H9 (cell line): ENCODE results near the gene ANGEL2. TPM values are rescaled to one million over a fixed set of nuclear protein-coding genes. Genes with fewer than 3 reads are reported as not detected.

Experiments
- DNase-seq: peaks from one replicate; pipeline ENCODE4 v3.0.0-alpha.2; 2017
- H2AFZ ChIP-seq: one replicate; pipeline ENCODE4 v1.6.1; 2013; ENCODE audit warnings: mild to moderate bottlenecking, low read length, control low read depth, moderate library complexity
- H2AK5ac ChIP-seq: 2 replicates; pipeline ENCODE4 v1.6.1; 2013; ENCODE audit warnings: low read length, control low read depth, mixed read lengths; ENCODE audit not compliant: insufficient read length
- H2BK120ac ChIP-seq: one replicate; pipeline ENCODE4 v1.6.1; 2013; ENCODE audit warnings: low read depth, mild to moderate bottlenecking, low read length, control low read depth, inconsistent platforms; ENCODE audit not compliant: poor library complexity, severe bottlenecking
- H2BK12ac ChIP-seq: 2 replicates; pipeline ENCODE4 v1.6.1; 2013; ENCODE audit warnings: low read length, control low read depth, mixed read lengths, low read depth; ENCODE audit not compliant: insufficient read length
- H2BK15ac ChIP-seq: 2 replicates; pipeline ENCODE4 v1.6.1; 2013; ENCODE audit warnings: low read depth, low read length, control low read depth
- H2BK20ac ChIP-seq: one replicate; pipeline ENCODE4 v1.6.1; 2013; ENCODE audit warnings: low read depth, mild to moderate bottlenecking, low read length, control low read depth, inconsistent platforms; ENCODE audit not compliant: poor library complexity, severe bottlenecking
- H2BK5ac ChIP-seq: 2 replicates; pipeline ENCODE4 v1.6.1; 2013; ENCODE audit warnings: low read length, control low read depth, mixed read lengths; ENCODE audit not compliant: insufficient read length
- H3K14ac ChIP-seq: 2 replicates; pipeline ENCODE4 v1.6.1; 2013; ENCODE audit warnings: low read length, control low read depth; ENCODE audit not compliant: insufficient read depth
- H3K18ac ChIP-seq: 2 replicates; pipeline ENCODE4 v1.6.1; 2013; ENCODE audit warnings: low read depth, mild to moderate bottlenecking, mixed read lengths, low read length, control low read depth; ENCODE audit not compliant: insufficient read length
- H3K23ac ChIP-seq: 2 replicates; pipeline ENCODE4 v1.6.1; 2013; ENCODE audit warnings: low read length, control low read depth, mixed read lengths, low read depth; ENCODE audit not compliant: insufficient read length
- H3K23me2 ChIP-seq: 2 replicates; pipeline ENCODE4 v1.6.1; 2013; ENCODE audit warnings: low read depth, mild to moderate bottlenecking, mixed read lengths, low read length, control low read depth; ENCODE audit not compliant: insufficient read length, poor library complexity, severe bottlenecking
- H3K27ac ChIP-seq: 2 replicates; pipeline ENCODE4 v1.5.1; 2013; ENCODE audit warnings: low read length, control low read depth, mixed read lengths, low read depth; ENCODE audit not compliant: insufficient read length
- H3K27me3 ChIP-seq: 2 replicates; pipeline ENCODE4 v1.6.1; 2013; ENCODE audit warnings: low read length, control low read depth, inconsistent platforms; ENCODE audit not compliant: insufficient read depth
- H3K4ac ChIP-seq: 2 replicates; pipeline ENCODE4 v1.6.1; 2013; ENCODE audit warnings: low read depth, mild to moderate bottlenecking, control low read depth, inconsistent platforms, low read length, moderate library complexity
- H3K4me1 ChIP-seq: 2 replicates; pipeline ENCODE4 v1.6.1; 2013; ENCODE audit warnings: low read length, control low read depth, inconsistent platforms; ENCODE audit not compliant: insufficient read depth
- H3K4me2 ChIP-seq: 2 replicates; pipeline ENCODE4 v1.6.1; 2013; ENCODE audit warnings: low read length, control low read depth, mixed read lengths; ENCODE audit not compliant: insufficient read length, insufficient read depth
- H3K56ac ChIP-seq: 2 replicates; pipeline ENCODE4 v1.6.1; 2013; ENCODE audit warnings: low read depth, mild to moderate bottlenecking, mixed read lengths, low read length, control low read depth; ENCODE audit not compliant: insufficient read length
- H3K79me1 ChIP-seq: 2 replicates; pipeline ENCODE4 v1.6.1; 2013; ENCODE audit warnings: low read depth, mild to moderate bottlenecking, moderate library complexity, low read length, control low read depth, inconsistent platforms; ENCODE audit not compliant: insufficient read depth, poor library complexity, severe bottlenecking
- H3K79me2 ChIP-seq: 2 replicates; pipeline ENCODE4 v1.6.1; 2013; ENCODE audit warnings: low read length, control low read depth, inconsistent platforms; ENCODE audit not compliant: insufficient read depth
- H3K9ac ChIP-seq: 2 replicates; pipeline ENCODE4 v1.6.1; 2013; ENCODE audit warnings: low read length, control low read depth, mixed read lengths; ENCODE audit not compliant: insufficient read length; ENCODE audit errors: extremely low read depth
- H3K9me3 ChIP-seq: one replicate; pipeline ENCODE4 v1.6.1; 2013; ENCODE audit warnings: low read depth, low read length, inconsistent platforms; ENCODE audit not compliant: control insufficient read depth
- H3T11ph ChIP-seq: one replicate; pipeline ENCODE4 v1.6.1; 2013; ENCODE audit warnings: mild to moderate bottlenecking, low read length, control low read depth, inconsistent platforms
- H4K20me1 ChIP-seq: one replicate; pipeline ENCODE4 v1.6.1; 2013; ENCODE audit not compliant: control insufficient read depth, insufficient read length, insufficient read depth
- H4K5ac ChIP-seq: 2 replicates; pipeline ENCODE4 v1.6.1; 2013; ENCODE audit warnings: low read depth, mild to moderate bottlenecking, mixed read lengths, low read length, control low read depth; ENCODE audit not compliant: insufficient read length
- H4K8ac ChIP-seq: replicated peaks from 2 replicates; pipeline ENCODE4 v1.6.1; 2013; ENCODE audit warnings: low read length, control low read depth, mixed read lengths, low read depth; ENCODE audit not compliant: insufficient read length
- H4K91ac ChIP-seq: 2 replicates; pipeline ENCODE4 v1.6.1; 2013; ENCODE audit warnings: low read depth, mild to moderate bottlenecking, moderate library complexity, mixed read lengths, low read length, control low read depth; ENCODE audit not compliant: insufficient read length
- H3K27ac Mint-ChIP-seq, 3 experiments: 2 replicates in 2 of 3; 3 replicates in 1 of 3; pipeline ENCODE4 v1.8.0; 2020 to 2021; ENCODE audit warnings: mixed read lengths in 3 of 3, mild to moderate bottlenecking in 1 of 3, moderate library complexity in 1 of 3
- H3K27me3 Mint-ChIP-seq: 2 replicates; pipeline ENCODE4 v1.8.0; 2021; ENCODE audit warnings: low read depth, mild to moderate bottlenecking, moderate library complexity, mixed read lengths
- H3K36me3 Mint-ChIP-seq, 3 experiments: 2 replicates in 2 of 3; 3 replicates in 1 of 3; pipeline ENCODE4 v1.8.0; 2020 to 2021; ENCODE audit warnings: low read depth in 3 of 3, mixed read lengths in 3 of 3; ENCODE audit not compliant: insufficient read depth in 1 of 3
- H3K4me1 Mint-ChIP-seq, 2 experiments: 2 replicates each; pipeline ENCODE4 v1.8.0; 2020; ENCODE audit warnings: mixed read lengths in 2 of 2
- H3K4me3 Mint-ChIP-seq, 2 experiments: 2 replicates in 1 of 2; 3 replicates in 1 of 2; pipeline ENCODE4 v1.8.0; 2020 to 2021; ENCODE audit warnings: mild to moderate bottlenecking in 2 of 2, mixed read lengths in 2 of 2, moderate library complexity in 1 of 2
- H3K9me3 Mint-ChIP-seq, 2 experiments: 2 replicates in 1 of 2; 3 replicates in 1 of 2; pipeline ENCODE4 v1.8.0; 2020; ENCODE audit warnings: mild to moderate bottlenecking in 2 of 2, mixed read lengths in 2 of 2, moderate library complexity in 1 of 2
- CTCF ChIP-seq: fragments of 200-600 bp; sonication (generic); conservative IDR thresholded peaks from 3 replicates; pipeline ENCODE4 v1.8.0; 2021; ENCODE audit warnings: antibody characterized with exemption, mild to moderate bottlenecking
- WGBS: extraction: QIAGEN DNeasy Blood & Tissue Kit; methylation state at CpG from one replicate; pipeline ENCODE4 v1.1.7; 2013; ENCODE audit warnings: missing lambda C conversion rate, low lambda C conversion rate, mixed read lengths; ENCODE audit not compliant: insufficient read length; ENCODE audit errors: extremely low coverage; 5-methylcytosine and 5-hydroxymethylcytosine counted together
- total RNA-seq: library from RNA; stranded (reverse); gene quantifications from 2 replicates; pipeline ENCODE4 v1.2.1, GENCODE V29; 2021

Gene ANGEL2
- total RNA-seq, 1 experiment from 2014 or later: 47.8 TPM

- no peak overlapping the region for H3K4ac ChIP-seq
- H3T11ph ChIP-seq: no peak overlapping the region
- no peak overlapping the region for H3K56ac ChIP-seq
- H4K91ac ChIP-seq: no peak overlapping the region
- no peak overlapping the region for H2BK20ac ChIP-seq
- no peak overlapping the region for H4K8ac ChIP-seq
- no peaks in the 10 kb centered on the region for H3K27me3 ChIP-seq
- WGBS: no CpG with 5 or more reads among the region's 6 CpGs
- TF ChIP-seq CTCF: no peak
- no peak overlapping the region for H3K4me2 ChIP-seq
- peaks cover 4% of the 10 kb centered on the region; the same call in 1 of the 2 replicates for H3K4me1 ChIP-seq
- no peak overlapping the region for H2BK12ac ChIP-seq
- no peak overlapping the region for H4K5ac ChIP-seq
- no peaks in the 10 kb centered on the region for H3K79me2 ChIP-seq
- H3K23ac ChIP-seq: no peak overlapping the region
- H3K4me1 Mint-ChIP-seq: peaks cover 14 to 15% of the 10 kb centered on the region in 2 experiments
- peaks cover 8 to 12% of the 10 kb centered on the region in 2 experiments; a peak in 4 of 5 replicates for H3K9me3 Mint-ChIP-seq
- no peak overlapping the region for H2BK120ac ChIP-seq
- H3K18ac ChIP-seq: no peak overlapping the region
- H3K27me3 Mint-ChIP-seq: peaks cover 13% of the 10 kb centered on the region
- H3K79me1 ChIP-seq: no peaks in the 10 kb centered on the region
- no peak for DNase-seq
- H3K36me3 Mint-ChIP-seq: peaks cover 3 to 8% (median 6%) of the 10 kb centered on the region in 3 experiments; a peak in 3 of 7 replicates
- no peak overlapping the region for H3K27ac Mint-ChIP-seq
- H3K9ac ChIP-seq: no peak overlapping the region
- no peak overlapping the region for H2AK5ac ChIP-seq
- H3K27ac ChIP-seq: no peak overlapping the region
- no peaks in the 10 kb centered on the region for H3K23me2 ChIP-seq
- no peak overlapping the region for H2AFZ ChIP-seq
- H3K4me3 Mint-ChIP-seq: peak overlapping the region in 1 of 2 experiments; percentile 30; a peak in 1 of 5 replicates
- no peaks in the 10 kb centered on the region for H4K20me1 ChIP-seq
- no peak overlapping the region for H2BK5ac ChIP-seq
- no peak overlapping the region for H2BK15ac ChIP-seq
- H3K14ac ChIP-seq: no peak overlapping the region
- H3K9me3 ChIP-seq: no peaks in the 10 kb centered on the region
Measured at GRCh38 chr1:212944229-212944901, 71.3 kb downstream of the ANGEL2 start.
